DND-41 (cell line): ENCODE measurements around the gene CRACDL.

Experiments
- ATAC-seq: fragments of 200-7000 bp; cut with Tn5 transposase; 3 replicates; pipeline ENCODE4 v1.9.1; 2021; ENCODE audit warnings: low read depth; ENCODE audit not compliant: insufficient read depth
- DNase-seq: peaks from one replicate; pipeline ENCODE4 v3.0.0-alpha.2; 2020
- H2AFZ ChIP-seq: 2 replicates; pipeline ENCODE4 v1.6.0; 2012; ENCODE audit warnings: low read depth, low read length
- H3K27ac ChIP-seq: 2 replicates; pipeline ENCODE4 v1.5.1; 2012; ENCODE audit warnings: low read length, inconsistent platforms
- H3K27me3 ChIP-seq: fragments of 200-600 bp; sonication (generic); 2 replicates; pipeline ENCODE4 v1.6.0; 2012; ENCODE audit warnings: low read length, mild to moderate bottlenecking, inconsistent platforms; ENCODE audit not compliant: insufficient read depth, poor library complexity
- H3K36me3 ChIP-seq: 2 replicates; pipeline ENCODE4 v1.5.1; 2012; ENCODE audit warnings: low read length, inconsistent platforms; ENCODE audit not compliant: insufficient read depth
- H3K4me1 ChIP-seq: 2 replicates; pipeline ENCODE4 v1.5.1; 2012; ENCODE audit warnings: mild to moderate bottlenecking, low read length; ENCODE audit not compliant: insufficient read depth
- H3K4me2 ChIP-seq: 2 replicates; pipeline ENCODE4 v1.6.0; 2012; ENCODE audit warnings: mild to moderate bottlenecking, moderate library complexity, low read length, inconsistent platforms; ENCODE audit not compliant: insufficient read depth
- H3K4me3 ChIP-seq, 2 experiments: fragments of 200-600 bp in 1 of 2; shearing (Covaris generic) in 1 of 2; 2 replicates each; pipeline ENCODE4 v1.5.1; 2012 to 2016; ENCODE audit warnings: inconsistent platforms in 2 of 2, low read length in 2 of 2, mild to moderate bottlenecking in 2 of 2, low read depth in 1 of 2, moderate library complexity in 1 of 2
- H3K79me2 ChIP-seq: 2 replicates; pipeline ENCODE4 v1.6.0; 2012; ENCODE audit warnings: low read length, inconsistent platforms; ENCODE audit not compliant: insufficient read depth
- H3K9ac ChIP-seq: 2 replicates; pipeline ENCODE4 v1.6.0; 2012; ENCODE audit warnings: low read depth, mild to moderate bottlenecking, inconsistent platforms, low read length, moderate library complexity
- H3K9me3 ChIP-seq: 2 replicates; pipeline ENCODE4 v1.5.1; 2012; ENCODE audit warnings: low read length, moderate library complexity, mild to moderate bottlenecking, inconsistent platforms; ENCODE audit not compliant: insufficient read depth, severe bottlenecking
- H4K20me1 ChIP-seq: 2 replicates; pipeline ENCODE4 v1.6.0; 2012; ENCODE audit warnings: low read length; ENCODE audit not compliant: insufficient read depth
- EZH2 ChIP-seq: IDR thresholded peaks from 3 replicates; pipeline ENCODE4 v1.6.1; 2012; ENCODE audit warnings: borderline replicate concordance, low read depth, mild to moderate bottlenecking, moderate library complexity, low read length, inconsistent platforms; ENCODE audit not compliant: severe bottlenecking
- TF ChIP-seq, protein P1 (sequence below): IDR thresholded peaks from 2 replicates; pipeline ENCODE4 v1.5.1; 2012; ENCODE audit warnings: borderline replicate concordance, low read length, moderate library complexity, mild to moderate bottlenecking; ENCODE audit not compliant: poor library complexity, severe bottlenecking; ENCODE audit errors: extremely low read depth

Gene CRACDL

DNA sequence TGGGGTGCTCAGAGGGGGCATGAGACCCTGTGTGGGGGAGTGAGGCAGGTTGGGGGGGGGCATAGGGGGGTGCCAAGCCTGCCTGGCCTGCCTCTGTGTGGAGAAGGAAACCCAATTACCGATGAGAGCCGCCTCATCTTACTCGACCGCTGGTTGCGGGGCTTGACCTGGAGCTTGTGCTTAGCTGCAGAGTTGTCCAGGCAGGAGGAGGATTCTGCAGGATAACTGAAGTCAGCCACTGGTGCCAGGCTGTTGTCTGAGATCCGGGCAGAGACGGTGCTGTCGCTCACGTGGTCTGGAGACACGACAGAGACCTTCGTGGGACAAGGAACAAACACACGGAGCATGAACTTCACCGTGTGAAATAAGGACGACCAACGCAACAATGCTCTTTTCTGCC lies 109.2 kb downstream of the CRACDL start:
- Histone ChIP-seq H3K9ac (no peak overlapping the region), H3K4me1 (peaks cover 40% of the 10 kb centered on the region), H3K9me3 (no peaks in the 10 kb centered on the region), H2AFZ (no peak overlapping the region), H3K79me2 (no peaks in the 10 kb centered on the region), H3K4me2 (no peak overlapping the region), H4K20me1 (no peaks in the 10 kb centered on the region), H3K36me3 (no peaks in the 10 kb centered on the region), H3K4me3 (no peak overlapping the region), H3K27me3 (no peaks in the 10 kb centered on the region), H3K27ac (0 out of 2 replicates have a peak overlapping the region, but pooled peaks have one; percentile 20)
- no peak for DNase-seq
- TF ChIP-seq, protein P1, sequence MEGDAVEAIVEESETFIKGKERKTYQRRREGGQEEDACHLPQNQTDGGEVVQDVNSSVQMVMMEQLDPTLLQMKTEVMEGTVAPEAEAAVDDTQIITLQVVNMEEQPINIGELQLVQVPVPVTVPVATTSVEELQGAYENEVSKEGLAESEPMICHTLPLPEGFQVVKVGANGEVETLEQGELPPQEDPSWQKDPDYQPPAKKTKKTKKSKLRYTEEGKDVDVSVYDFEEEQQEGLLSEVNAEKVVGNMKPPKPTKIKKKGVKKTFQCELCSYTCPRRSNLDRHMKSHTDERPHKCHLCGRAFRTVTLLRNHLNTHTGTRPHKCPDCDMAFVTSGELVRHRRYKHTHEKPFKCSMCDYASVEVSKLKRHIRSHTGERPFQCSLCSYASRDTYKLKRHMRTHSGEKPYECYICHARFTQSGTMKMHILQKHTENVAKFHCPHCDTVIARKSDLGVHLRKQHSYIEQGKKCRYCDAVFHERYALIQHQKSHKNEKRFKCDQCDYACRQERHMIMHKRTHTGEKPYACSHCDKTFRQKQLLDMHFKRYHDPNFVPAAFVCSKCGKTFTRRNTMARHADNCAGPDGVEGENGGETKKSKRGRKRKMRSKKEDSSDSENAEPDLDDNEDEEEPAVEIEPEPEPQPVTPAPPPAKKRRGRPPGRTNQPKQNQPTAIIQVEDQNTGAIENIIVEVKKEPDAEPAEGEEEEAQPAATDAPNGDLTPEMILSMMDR, result no peak
- no peak for TF ChIP-seq EZH2
- no peak for ATAC-seq

- Histone ChIP-seq H3K27me3 (no peaks in the 10 kb centered on the region), H3K4me1 (peaks cover 36% of the 10 kb centered on the region), H3K9me3 (no peaks in the 10 kb centered on the region), H3K27ac (peak overlapping the region; percentile 17; the same call in 1 of the 2 replicates), H3K36me3 (no peaks in the 10 kb centered on the region), H3K9ac (no peak overlapping the region), H4K20me1 (no peaks in the 10 kb centered on the region), H3K79me2 (no peaks in the 10 kb centered on the region), H3K4me2 (no peak overlapping the region), H2AFZ (no peak overlapping the region), H3K4me3 (no peak overlapping the region)
- TF ChIP-seq EZH2, result no peak
- TF ChIP-seq, protein P1, result no peak
- ATAC-seq, result no peak
- no peak for DNase-seq
Observed at GRCh38 chr2:98825858-98826257, 110.2 kb downstream of the CRACDL start.

DNA sequence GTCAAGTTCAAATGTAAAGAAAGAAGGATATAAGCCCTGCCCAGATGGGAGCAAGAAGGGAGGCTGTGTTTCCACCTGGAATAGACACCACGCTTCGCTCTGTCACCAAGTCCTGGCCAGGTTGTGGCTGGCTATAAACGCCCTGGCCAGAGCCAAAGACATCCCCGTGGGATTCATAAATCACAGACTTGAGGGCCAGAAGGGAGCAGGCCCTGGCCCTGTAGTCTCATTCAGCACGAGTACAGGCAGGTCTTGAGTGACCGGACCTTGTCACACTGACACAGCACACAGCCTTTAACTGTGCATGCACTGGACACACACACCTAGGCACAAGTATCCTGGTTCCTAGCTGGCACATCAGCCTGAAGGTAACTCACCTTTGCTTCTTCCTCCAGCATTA lies 110.6 kb downstream of the CRACDL start:
- Histone ChIP-seq H3K4me3 (no peak overlapping the region), H4K20me1 (no peaks in the 10 kb centered on the region), H3K79me2 (no peaks in the 10 kb centered on the region), H3K9me3 (no peaks in the 10 kb centered on the region), H2AFZ (no peak overlapping the region), H3K4me2 (no peak overlapping the region), H3K4me1 (peaks cover 31% of the 10 kb centered on the region), H3K36me3 (no peaks in the 10 kb centered on the region), H3K27ac (0 out of 2 replicates have a peak overlapping the region, but pooled peaks have one; percentile 5), H3K9ac (no peak overlapping the region), H3K27me3 (no peaks in the 10 kb centered on the region)
- DNase-seq (no peak), ATAC-seq (no peak)
- TF ChIP-seq, protein P1, result no peak
- TF ChIP-seq EZH2, result no peak

DNA sequence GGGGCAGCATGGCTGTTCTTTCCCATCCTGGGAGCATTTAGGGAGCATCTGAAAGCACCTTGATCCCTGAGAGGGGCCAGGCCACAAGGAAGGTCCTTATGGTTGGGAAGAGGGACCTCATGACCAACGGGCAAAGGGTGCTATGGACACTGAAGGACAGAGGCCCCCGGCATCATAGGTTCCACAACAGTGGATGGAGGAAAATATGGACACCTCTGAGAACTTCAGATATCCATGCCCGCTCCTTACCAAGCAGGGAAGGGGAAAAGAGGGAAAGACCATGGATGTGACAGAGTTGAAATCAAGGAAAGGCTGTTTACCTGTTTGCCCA lies 111.0 kb downstream of the CRACDL start:
- ATAC-seq (no peak), DNase-seq (no peak)
- Histone ChIP-seq H2AFZ (no peak overlapping the region), H4K20me1 (no peaks in the 10 kb centered on the region), H3K27me3 (no peaks in the 10 kb centered on the region), H3K79me2 (no peaks in the 10 kb centered on the region), H3K4me1 (peaks cover 27% of the 10 kb centered on the region), H3K4me3 (no peak overlapping the region), H3K9ac (no peak overlapping the region), H3K27ac (no peak overlapping the region), H3K9me3 (no peaks in the 10 kb centered on the region), H3K4me2 (no peak overlapping the region), H3K36me3 (no peaks in the 10 kb centered on the region)
- TF ChIP-seq, protein P1, result no peak
- TF ChIP-seq EZH2, result no peak
